LNCAP (cell line): ENCODE measurements around the gene RAET1E.

ENCODE experiments used
- TF ChIP-seq, protein P1 (sequence below): fragments of 450-650 bp; IDR thresholded peaks from 2 replicates; pipeline ENCODE4 v1.5.1; 2017; ENCODE audit warnings: mild to moderate bottlenecking

RAET1E gene

DNA sequence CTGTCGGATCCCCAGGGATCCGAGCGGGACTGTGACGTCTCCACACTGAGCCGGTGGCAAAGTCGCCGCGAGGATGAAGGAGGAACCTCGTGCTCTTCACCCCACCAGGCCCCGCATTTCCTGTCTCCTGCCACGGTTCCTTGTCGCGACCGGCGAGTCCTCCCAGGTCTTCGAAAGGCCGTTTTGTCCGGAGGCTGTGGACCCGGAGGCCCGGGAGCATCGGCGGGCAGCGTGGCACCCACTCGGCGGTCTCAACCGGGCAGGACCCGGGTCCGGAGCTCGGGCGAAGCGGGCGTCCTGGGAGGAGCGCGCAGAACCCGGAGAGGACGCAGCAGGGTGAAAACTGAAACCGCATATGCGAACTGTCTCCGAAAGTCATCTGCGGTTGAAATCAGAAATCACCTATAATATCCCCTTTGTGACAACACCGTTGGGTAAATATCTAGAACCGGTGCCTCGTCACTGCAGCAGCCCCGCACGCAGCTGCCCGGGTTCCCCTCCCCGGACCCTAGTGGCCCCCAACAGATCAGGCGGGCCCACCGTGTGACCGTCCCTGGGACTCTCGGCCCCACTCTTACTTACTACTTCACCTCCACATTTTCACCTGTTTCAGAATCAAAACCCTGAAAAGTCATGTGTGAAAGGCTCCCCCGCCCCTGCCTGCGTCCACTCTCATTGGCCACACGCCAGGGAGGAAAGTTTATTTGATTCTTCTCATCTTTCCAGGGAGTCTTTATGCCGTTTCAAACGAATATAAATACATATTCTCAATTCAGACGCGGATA, 40.9 kb upstream of the RAET1E start:
- TF ChIP-seq, protein P1, sequence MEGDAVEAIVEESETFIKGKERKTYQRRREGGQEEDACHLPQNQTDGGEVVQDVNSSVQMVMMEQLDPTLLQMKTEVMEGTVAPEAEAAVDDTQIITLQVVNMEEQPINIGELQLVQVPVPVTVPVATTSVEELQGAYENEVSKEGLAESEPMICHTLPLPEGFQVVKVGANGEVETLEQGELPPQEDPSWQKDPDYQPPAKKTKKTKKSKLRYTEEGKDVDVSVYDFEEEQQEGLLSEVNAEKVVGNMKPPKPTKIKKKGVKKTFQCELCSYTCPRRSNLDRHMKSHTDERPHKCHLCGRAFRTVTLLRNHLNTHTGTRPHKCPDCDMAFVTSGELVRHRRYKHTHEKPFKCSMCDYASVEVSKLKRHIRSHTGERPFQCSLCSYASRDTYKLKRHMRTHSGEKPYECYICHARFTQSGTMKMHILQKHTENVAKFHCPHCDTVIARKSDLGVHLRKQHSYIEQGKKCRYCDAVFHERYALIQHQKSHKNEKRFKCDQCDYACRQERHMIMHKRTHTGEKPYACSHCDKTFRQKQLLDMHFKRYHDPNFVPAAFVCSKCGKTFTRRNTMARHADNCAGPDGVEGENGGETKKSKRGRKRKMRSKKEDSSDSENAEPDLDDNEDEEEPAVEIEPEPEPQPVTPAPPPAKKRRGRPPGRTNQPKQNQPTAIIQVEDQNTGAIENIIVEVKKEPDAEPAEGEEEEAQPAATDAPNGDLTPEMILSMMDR = no peak

DNA sequence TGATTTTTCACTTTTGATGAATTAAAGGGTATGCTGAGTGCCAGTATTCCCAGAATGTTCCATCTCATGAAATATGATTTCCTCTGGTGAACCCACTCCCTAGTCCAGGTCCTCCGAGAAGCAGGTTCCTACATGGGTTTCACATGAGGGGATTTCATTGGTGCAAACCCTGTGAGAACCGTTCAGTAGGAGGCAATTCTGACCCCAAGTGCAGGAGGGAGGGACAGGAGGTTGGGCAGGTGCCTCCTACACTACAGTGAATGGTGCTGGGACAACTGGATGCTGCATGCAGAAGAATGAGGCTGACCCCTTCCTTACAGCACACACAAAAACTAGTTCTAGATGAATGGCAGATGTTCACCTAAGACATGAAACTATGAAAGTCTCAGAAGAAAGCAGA, 38.8 kb upstream of the RAET1E start:
- TF ChIP-seq, protein P1 = no peak

DNA sequence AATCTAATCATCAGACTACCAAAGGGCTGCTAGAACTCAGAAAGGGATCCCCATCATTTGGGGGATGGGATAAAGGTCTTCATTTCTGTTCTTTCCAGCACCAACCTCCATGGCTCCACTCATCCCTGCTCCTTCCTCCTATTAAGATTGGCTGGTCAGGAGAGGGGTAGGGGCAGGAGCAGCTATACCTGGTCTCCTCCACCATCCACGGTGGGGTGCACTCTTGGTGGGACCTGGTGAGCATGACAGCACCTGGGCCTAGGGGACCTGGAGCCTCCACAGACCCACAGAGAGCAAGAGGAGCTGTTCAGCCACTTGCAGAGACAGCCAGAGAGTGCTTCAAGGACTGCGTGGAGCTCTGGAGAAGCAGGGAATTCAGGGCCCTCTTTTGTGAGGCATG, 37.8 kb upstream of the RAET1E start:
- TF ChIP-seq, protein P1 = no peak

DNA sequence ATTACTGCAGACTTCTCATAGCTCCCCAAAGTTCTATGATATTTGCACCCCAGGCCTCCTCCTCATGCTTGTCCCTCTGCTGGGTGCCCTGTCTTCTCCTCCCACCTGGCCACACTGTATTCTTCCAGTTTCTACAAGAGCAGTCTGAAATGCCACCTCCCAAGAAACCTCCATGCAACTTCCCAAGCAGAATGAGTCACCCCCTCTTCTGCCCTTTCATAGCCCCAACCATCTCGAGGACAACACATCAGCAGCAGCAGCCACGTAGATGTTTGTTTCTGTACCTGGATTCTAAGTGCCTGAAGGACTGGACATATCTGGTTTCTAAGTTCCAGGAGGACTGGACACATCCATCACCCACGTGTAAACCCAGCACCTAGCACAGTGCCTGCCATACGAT, 37.3 kb upstream of the RAET1E start:
- TF ChIP-seq, protein P1 = no peak

DNA sequence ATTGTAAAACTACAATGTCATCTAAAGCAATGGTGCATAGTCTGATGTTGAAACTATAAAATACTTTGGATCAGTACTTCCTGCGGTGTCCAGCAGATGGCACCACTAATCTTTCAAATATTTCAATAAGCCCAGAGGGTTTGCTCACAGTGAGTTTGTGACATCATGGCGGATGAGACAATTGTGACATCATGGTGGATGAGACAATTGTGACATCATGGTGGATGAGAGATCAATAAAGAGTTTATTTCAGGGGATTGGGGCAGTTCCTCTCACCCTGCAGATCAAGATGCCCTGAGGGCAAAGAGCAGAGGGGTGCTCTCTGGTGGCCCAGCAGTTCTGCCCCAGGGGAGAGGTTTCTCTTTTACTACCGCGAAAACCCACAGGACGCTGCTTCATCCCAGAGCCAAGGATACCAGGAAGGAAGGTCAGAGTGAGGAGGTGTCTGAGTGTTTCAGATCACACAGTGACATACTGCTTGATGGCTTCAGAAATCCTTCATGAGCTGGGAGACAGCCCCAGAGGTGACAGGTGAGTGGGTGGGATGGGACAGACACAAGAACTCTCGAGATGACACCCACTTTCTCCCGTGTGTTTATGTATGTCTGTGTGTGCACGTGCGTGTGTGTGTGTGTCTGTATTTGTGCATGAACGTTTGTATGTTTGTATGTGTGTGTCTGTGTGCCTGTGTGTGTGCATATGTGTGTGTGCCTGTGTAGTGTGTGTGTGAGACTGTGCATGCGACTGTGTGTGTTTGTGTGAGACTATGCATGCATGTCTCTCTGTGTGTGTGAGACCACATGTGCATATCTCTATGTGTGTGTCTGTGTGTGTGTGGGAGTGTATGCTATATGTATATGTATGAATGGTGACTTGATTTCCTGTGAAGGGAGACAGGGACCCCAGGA, 36.6 kb upstream of the RAET1E start:
- TF ChIP-seq, protein P1 = peak; percentile 76

DNA sequence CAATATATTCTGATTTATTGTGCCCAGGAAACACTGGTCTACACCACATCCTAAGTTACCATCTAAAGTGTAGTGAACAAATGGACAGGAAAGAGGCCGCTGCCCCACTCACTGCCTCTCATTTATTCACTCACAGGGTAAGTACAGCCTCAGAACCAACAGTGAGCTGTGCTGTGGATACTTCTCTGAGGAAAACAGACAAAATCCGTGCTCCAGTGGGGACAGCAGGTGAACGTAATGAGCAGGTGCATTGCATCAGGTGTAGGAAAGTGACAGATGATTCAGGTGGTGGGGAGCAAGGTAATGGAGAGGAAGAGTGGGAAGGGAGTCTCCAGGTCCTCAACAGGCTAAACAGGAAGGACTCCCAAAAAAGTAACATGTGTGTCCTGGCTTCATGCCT, 35.5 kb upstream of the RAET1E start:
- TF ChIP-seq, protein P1 = no peak

DNA sequence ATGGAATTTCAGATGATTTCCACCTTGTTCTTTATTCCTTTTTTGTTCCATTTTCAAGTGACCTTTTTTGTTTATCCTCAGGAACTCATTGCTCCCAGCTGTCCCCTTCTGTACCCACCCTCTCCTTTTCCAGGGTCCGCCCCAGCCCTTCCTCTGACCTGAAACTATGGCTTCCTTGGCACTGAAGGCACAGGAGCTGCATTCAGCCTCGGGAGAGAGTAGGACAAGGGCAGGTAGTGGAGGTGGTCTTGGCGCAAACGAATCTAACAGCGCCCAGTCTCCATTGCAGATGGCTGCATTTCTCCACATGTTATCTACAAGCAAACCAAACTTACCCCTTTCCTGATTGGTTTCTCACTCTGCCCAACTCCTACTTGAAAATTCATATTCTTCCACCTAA, 35.1 kb upstream of the RAET1E start:
- TF ChIP-seq, protein P1 = no peak
